GM13977 (cell line): ENCODE measurements around the gene AACS.
"Not testable (repeated sequence)": the region's sequence is repeated elsewhere in the genome, so short reads cannot be mapped to it uniquely, and the experiment has no call there.

Experiments used
- DNase-seq: peaks from one replicate; pipeline ENCODE4 v3.0.0; 2012; ENCODE audit warnings: low spot score
- CTCF ChIP-seq: IDR thresholded peaks from 2 replicates; pipeline ENCODE4 v1.5.1; 2012; ENCODE audit warnings: mild to moderate bottlenecking, control low read depth; ENCODE audit not compliant: insufficient read depth; ENCODE audit errors: extremely low read depth, missing control alignments
- in situ Hi-C: fragments of 300-500 bp; cut with MboI; formaldehyde crosslinking; loops from one replicate; pipeline ENCODE4 v1.12.0; 2022; ENCODE audit warnings: low sequenced_read_pairs, low pct_unique_long_range_greater_than_20kb, mixed read lengths, inconsistent platforms; ENCODE audit not compliant: unreplicated experiment

AACS gene

GRCh38 chr12:125134576-125134975 is 69.3 kb downstream of the AACS start:
- in situ Hi-C loops, result no loop called here

GRCh38 chr12:125135906-125136305 is 70.7 kb downstream of the AACS start:
- no peak for DNase-seq
- TF ChIP-seq CTCF, result no peak
- in situ Hi-C loops, result no loop called here

More at GRCh38 chr12:125134576-125134975, 69.3 kb downstream of the AACS start:
- DNase-seq, result no peak
- TF ChIP-seq CTCF, result no peak

- TF ChIP-seq CTCF, result no peak
- in situ Hi-C loops, result no loop called here
- DNase-seq, result no peak
Measured at GRCh38 chr12:125136702-125137101, 71.5 kb downstream of the AACS start.

- no peak for TF ChIP-seq CTCF
- in situ Hi-C loops, result no loop called here
- no peak for DNase-seq
Measured at GRCh38 chr12:125137766-125138344, 72.6 kb downstream of the AACS start.

GRCh38 chr12:125140279-125141209 is 75.3 kb downstream of the AACS start:
- in situ Hi-C loops, result no loop called here
- DNase-seq, result no peak
- TF ChIP-seq CTCF, result no peak

- DNase-seq, in situ Hi-C loops: not testable (repeated sequence)
Measured at GRCh38 chr12:125141210-125141573, 76.0 kb downstream of the AACS start.

GRCh38 chr12:125142601-125143000 is 77.4 kb downstream of the AACS start:
- in situ Hi-C loops, result no loop called here
- DNase-seq, result no peak

More at GRCh38 chr12:125142601-125143000, 77.4 kb downstream of the AACS start:
- TF ChIP-seq CTCF, result no peak
